Right lobe of liver (tissue), 6 donors: ENCODE measurements around the gene DOK6. TPM values are rescaled to one million over a fixed set of nuclear protein-coding genes. Genes with fewer than 3 reads are reported as not detected.

ENCODE experiments used
- ATAC-seq, 4 donors: fragments of 200-7000 bp; cut with Tn5 transposase; one replicate each; pipeline ENCODE4 v1.9.1; 2020; ENCODE audit warnings: mild to moderate bottlenecking in 4 of 4, moderate library complexity in 4 of 4
- DNase-seq, 3 donors: peaks; one replicate each; pipeline ENCODE4 v3.0.0-alpha.2; 2020
- H3K27ac ChIP-seq, 3 donors: fragments of 200-600 bp; one replicate each; pipeline ENCODE4 v1.8.0; 2022
- H3K27me3 ChIP-seq, 2 donors: fragments of 200-600 bp; one replicate each; pipeline ENCODE4 v1.8.0; 2022
- H3K36me3 ChIP-seq, 4 donors: fragments of 200-600 bp; sonication (generic) in 1 of 4; one replicate each; pipeline versions ENCODE4 v1.5.1 to v1.8.0; 2017 to 2022; ENCODE audit warnings: control low read depth in 1 of 4
- H3K4me1 ChIP-seq, 4 donors: fragments of 200-600 bp; sonication (generic) in 1 of 4; one replicate each; pipeline versions ENCODE4 v1.5.1 to v1.8.0; 2017 to 2022; ENCODE audit warnings: control low read depth in 1 of 4
- H3K4me3 ChIP-seq, 3 donors: fragments of 200-600 bp; one replicate each; pipeline ENCODE4 v1.8.0; 2022
- H3K9me3 ChIP-seq, 4 donors: fragments of 200-600 bp; sonication (generic) in 1 of 4; one replicate each; pipeline versions ENCODE4 v1.5.1 to v1.8.0; 2017 to 2022; ENCODE audit warnings: control low read depth in 1 of 4
- CTCF ChIP-seq, 4 donors: fragments of 200-600 bp in 3 of 4; fragments of 450-650 bp in 1 of 4; IDR thresholded peaks; one replicate each; pipeline versions ENCODE4 v1.5.1 to v1.8.0; 2016 to 2022; ENCODE audit warnings: antibody characterized with exemption in 4 of 4, mild to moderate bottlenecking in 2 of 4
- POLR2A ChIP-seq: fragments of 450-650 bp; IDR thresholded peaks from one replicate; pipeline ENCODE4 v1.6.1; 2017; ENCODE audit warnings: antibody characterized with exemption, mild to moderate bottlenecking
- WGBS: methylation state at CpG from one replicate; pipeline ENCODE4 v1.1.6; 2018; ENCODE audit warnings: low coverage, low lambda C conversion rate; ENCODE audit not compliant: insufficient coverage; ENCODE audit errors: missing lambda C conversion rate; 5-methylcytosine and 5-hydroxymethylcytosine counted together
- intact Hi-C, 2 donors: fragments of 100-400 bp; cut with DNase I; formaldehyde crosslinking; loops; one replicate each; pipeline versions ENCODE4 v1.11.2 to v1.14.1; 2022
- total RNA-seq, 6 experiments: library from RNA; depleted of rRNA in 2 of 6; stranded (reverse); fragments of >200 nt in 2 of 6; fragmentation: NEBNext Ultra II Directional in 3 of 6; extraction: Animal tissue kit (Norgen Biotek cat#: 25700) in 3 of 6; gene quantifications; one replicate each; pipeline versions ENCODE4 v1.1.0 to v1.2.4, GENCODE V29; 2016 to 2023
- donor health status: DM: no; HTN: yes; CAD: no.
- donor health status: DM: no; HTN: no; CAD: no.
- donor health status: DM: no; HTN: no; CAD: no.
- donor health status: DM: no; HTN: yes; CAD: no.
- donor health status: DM: no; HTN: yes; CAD: no.

The DOK6 gene
- total RNA-seq, 6 experiments from 2014 or later = 0.37 to 2.9 (median 2.1) TPM; not detected in 1

- TF ChIP-seq CTCF (IDR thresholded peaks at IDR 0.05) = no peak
- no peak for TF ChIP-seq POLR2A
- H3K4me3 ChIP-seq = no peak overlapping the region
- no peak overlapping the region for H3K27ac ChIP-seq
- no peaks in the 10 kb centered on the region for H3K27me3 ChIP-seq
- WGBS = 71% methylated on average over 5 of the region's 5 CpGs
- no peaks in the 10 kb centered on the region for H3K4me1 ChIP-seq
- no peaks in the 10 kb centered on the region for H3K36me3 ChIP-seq
- ATAC-seq (no peak), DNase-seq (no peak)
- intact Hi-C loops = no loop called here
- no peaks in the 10 kb centered on the region for H3K9me3 ChIP-seq
These were observed 82.9 kb downstream of the DOK6 start for GRCh38 chr18:69483574-69483973.

- Histone ChIP-seq H3K4me1 (no peaks in the 10 kb centered on the region), H3K27ac (no peak overlapping the region), H3K9me3 (no peaks in the 10 kb centered on the region), H3K4me3 (no peak overlapping the region), H3K36me3 (no peaks in the 10 kb centered on the region), H3K27me3 (no peaks in the 10 kb centered on the region)
- peak in 3 of 4 donors; percentile 12 to 16 (median 16) for TF ChIP-seq CTCF (IDR thresholded peaks at IDR 0.05)
- TF ChIP-seq POLR2A = no peak
- intact Hi-C loops = no loop called here
- ATAC-seq (peak in 1 of 4 donors; percentile 50), DNase-seq (no peak)
- WGBS = 37% methylated on average over 6 of the region's 6 CpGs
These were observed 84.2 kb downstream of the DOK6 start for GRCh38 chr18:69484699-69485396.

- TF ChIP-seq CTCF (IDR thresholded peaks at IDR 0.05) (no peak), POLR2A (no peak)
- WGBS = 56% methylated on average over 5 of the region's 6 CpGs
- Histone ChIP-seq H3K27me3 (no peaks in the 10 kb centered on the region), H3K4me1 (no peaks in the 10 kb centered on the region), H3K27ac (no peak overlapping the region), H3K9me3 (no peaks in the 10 kb centered on the region), H3K4me3 (no peak overlapping the region), H3K36me3 (no peaks in the 10 kb centered on the region)
- DNase-seq (no peak), ATAC-seq (no peak)
- intact Hi-C loops = no loop called here
These were observed 87.1 kb downstream of the DOK6 start for GRCh38 chr18:69487488-69488394.

GRCh38 chr18:69490072-69490471 lies 89.4 kb downstream of the DOK6 start:
- no peak for ATAC-seq
- Histone ChIP-seq H3K27ac (no peak overlapping the region), H3K4me3 (no peak overlapping the region), H3K4me1 (no peaks in the 10 kb centered on the region), H3K9me3 (no peaks in the 10 kb centered on the region), H3K36me3 (no peaks in the 10 kb centered on the region), H3K27me3 (no peaks in the 10 kb centered on the region)
- 47% methylated on average over 1 of the region's 1 CpG for WGBS
- TF ChIP-seq POLR2A = no peak
- no peak for TF ChIP-seq CTCF (IDR thresholded peaks at IDR 0.05)
- DNase-seq = no peak
- intact Hi-C loops = no loop called here
